A549 treated with RU486 at 1 μM for 4 hours (cell line): ENCODE results near the gene NT5DC1. TPM values are rescaled to one million over a fixed set of nuclear protein-coding genes. Genes with fewer than 3 reads are reported as not detected.

Source experiments
- total RNA-seq: library from RNA; stranded (reverse); fragments of 200-300 nt; extraction: Qiagen RNA extraction; gene quantifications from 5 replicates; pipeline ENCODE4 v1.2.3, GENCODE V29; 2022; ENCODE audit warnings: low read depth

NT5DC1 gene
- total RNA-seq, result 22.3 to 31.2 TPM (median 25.3 TPM) in 5 replicates

DNA sequence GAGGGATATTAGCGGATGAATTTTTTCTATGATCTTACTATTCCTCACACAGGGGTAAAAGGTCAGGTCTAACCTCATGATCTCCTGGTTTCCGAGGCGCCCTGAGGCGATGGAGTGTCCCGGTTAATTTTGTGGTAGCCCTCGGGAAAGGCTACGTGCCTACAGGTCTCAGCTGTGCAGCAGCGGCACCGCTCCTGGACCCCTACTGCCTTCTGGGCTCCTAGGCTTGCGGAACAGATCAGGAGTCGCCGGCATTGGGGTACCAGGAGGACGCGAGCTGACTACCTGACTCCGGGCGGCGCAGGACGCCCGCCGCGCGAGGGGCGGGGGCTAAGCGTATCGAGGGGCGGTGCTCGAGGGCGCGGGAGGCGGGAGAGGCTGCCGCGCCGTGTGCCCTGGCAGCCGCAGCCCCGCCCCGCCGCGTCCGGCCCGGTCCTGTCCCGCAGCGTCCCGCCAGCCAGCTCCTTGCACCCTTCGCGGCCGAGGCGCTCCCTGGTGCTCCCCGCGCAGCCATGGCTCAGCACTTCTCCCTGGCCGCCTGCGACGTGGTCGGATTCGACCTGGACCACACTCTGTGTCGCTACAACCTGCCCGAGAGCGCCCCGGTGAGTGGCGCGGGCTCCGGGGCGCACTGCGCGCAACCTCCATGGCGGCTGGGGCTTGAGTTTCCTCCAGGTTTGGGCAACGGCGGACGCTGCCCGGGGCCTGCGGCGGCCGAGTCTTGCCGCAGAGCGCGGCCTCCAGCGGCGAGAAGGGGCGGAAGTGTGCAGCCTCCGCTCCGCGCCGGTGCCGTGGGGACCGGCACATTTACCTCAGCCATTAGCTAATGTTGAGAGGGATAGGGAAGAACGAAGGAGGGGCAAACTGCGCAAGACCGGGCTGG is at the start of gene NT5DC1:
Gene NT5DC1 (plus strand): TSS at position 435 of the 883 bp plus-strand sequence. CDS start 78 bp downstream, at position 513.

DNA sequence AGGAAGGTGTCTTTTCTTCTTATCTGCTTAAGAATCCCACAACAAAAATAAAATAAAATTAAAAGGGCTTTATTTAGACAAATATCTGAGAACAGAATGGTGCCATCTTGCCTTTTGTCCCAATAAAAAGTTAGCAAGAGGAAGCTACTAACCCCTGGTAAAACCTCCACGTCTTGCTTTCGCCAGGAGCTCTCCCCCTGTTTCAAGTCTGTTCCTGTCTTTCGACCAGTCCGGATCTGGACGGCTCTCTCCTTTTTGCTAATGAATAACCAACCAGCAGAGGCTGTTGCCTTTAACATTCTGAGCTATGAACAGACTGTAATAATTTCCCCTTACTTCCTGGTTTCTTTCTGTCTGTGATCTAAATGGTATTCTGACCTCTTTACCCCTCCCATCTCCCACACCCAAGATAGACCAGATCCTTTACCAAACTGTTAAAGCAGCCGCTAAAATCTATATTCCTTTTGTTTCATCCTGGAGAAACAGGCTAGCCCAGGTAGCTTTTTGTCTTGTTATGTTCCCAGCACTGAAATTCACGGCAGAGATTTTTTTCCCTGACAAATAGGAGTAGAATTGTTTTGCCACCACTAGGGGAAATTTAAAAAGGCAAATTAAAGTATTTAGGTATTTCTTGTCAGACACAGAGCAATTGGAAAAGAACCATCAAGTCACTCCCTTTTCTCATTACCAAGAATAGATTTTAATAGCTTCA is 39.9 kb upstream of the NT5DC1 start, which contains the start of gene FRK:
Gene FRK (minus strand): TSS at position 320 of the 712 bp plus-strand sequence. CDS start 580 bp downstream, outside the sequence.

DNA sequence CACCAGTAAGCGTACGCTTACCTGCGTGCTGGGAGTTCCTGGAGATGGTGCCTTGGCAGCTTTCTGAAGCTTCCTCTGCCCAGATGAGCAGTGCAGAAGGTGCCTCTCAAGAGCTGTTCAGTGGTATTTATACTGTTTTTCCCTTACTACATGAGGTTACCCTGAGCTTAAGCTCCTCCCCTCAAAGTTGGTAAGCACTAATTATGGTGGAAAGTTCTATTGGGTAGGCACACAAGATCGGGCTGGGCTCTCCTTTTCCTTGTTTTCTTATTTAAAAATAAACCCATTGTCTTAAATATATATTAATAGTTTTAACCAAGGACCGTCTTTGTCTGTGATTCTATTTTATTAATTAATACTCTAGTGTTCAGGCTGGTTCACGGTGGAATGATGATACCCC is 25.4 kb downstream of the NT5DC1 start, which contains the start of gene COL10A1:
Gene COL10A1 (minus strand): TSS at position 101 of the 400 bp plus-strand sequence. CDS start 640 bp downstream, outside the sequence.

DNA sequence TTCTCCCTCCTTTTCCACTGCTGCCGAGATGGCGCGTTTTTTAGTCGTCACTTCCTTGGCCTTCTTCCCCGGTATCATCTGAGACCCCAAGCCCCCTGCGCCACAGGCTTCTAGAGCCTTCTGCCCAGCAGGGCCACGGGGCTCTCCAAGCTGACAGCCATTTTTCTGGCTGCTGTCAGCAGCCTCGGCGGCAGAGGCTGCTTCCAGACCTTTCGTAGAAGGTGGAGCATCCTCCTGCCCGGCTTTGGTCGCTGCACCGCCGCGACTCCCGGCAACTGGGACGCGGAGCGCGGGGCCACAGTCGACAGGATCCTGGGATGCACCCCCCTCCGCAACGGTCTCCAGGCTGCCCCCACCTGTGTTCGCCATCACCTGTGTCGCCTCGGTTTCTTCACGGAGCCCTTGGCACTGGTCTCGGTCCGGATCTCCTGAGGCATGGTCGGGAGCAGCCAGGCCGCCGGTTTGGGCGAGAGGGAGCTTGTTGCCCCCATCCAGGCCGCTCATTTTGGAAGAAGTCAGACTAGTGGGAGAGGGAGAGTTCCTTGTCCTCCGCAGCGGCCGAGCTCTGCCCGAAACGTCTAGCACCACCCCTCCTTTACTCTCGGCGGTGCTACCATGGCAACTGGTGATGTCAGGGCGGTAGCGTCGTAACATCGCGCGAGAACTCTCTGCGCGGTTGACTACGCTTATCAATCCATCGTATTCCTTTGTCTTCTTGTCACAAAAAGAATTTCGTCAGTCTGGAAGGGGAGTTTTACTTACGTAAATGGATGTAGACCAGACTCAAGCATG is 153.0 kb downstream of the NT5DC1 start, which contains the start of gene TSPYL4:
Gene TSPYL4 (minus strand): TSS at position 571 of the 792 bp plus-strand sequence. CDS start 67 bp downstream, at position 504.

GRCh38 chr6:116279232-116280160 is 178.8 kb downstream of the NT5DC1 start, which contains the start of gene TSPYL1:
Gene TSPYL1 (minus strand): TSS chr6:116279930. CDS start chr6:116279830, 100 bp downstream.

Other genes starting within 250 kb of the NT5DC1 start
- 0.71 to 1.7 TPM (median 1.5 TPM) in 5 replicates for gene FRK, start 40.0 kb upstream of the NT5DC1 start, total RNA-seq
- gene COL10A1, start 25.3 kb downstream of the NT5DC1 start, total RNA-seq, result 0.06 TPM in 1 of 5 replicates, not detected in the others
- gene TSPYL4, start 153.2 kb downstream of the NT5DC1 start, total RNA-seq, result 2.0 to 3.8 TPM (median 3.2 TPM) in 5 replicates
- gene TSPYL1, start 179.1 kb downstream of the NT5DC1 start, total RNA-seq, result 24.9 to 32.8 TPM (median 30.5 TPM) in 5 replicates